ENCODE results near the gene BAZ2B. TPM values are rescaled to one million over a fixed set of nuclear protein-coding genes. Genes with fewer than 3 reads are reported as not detected.

BAZ2B gene
- polyA plus RNA-seq, 1 donor, result 52.9 TPM

DNA sequence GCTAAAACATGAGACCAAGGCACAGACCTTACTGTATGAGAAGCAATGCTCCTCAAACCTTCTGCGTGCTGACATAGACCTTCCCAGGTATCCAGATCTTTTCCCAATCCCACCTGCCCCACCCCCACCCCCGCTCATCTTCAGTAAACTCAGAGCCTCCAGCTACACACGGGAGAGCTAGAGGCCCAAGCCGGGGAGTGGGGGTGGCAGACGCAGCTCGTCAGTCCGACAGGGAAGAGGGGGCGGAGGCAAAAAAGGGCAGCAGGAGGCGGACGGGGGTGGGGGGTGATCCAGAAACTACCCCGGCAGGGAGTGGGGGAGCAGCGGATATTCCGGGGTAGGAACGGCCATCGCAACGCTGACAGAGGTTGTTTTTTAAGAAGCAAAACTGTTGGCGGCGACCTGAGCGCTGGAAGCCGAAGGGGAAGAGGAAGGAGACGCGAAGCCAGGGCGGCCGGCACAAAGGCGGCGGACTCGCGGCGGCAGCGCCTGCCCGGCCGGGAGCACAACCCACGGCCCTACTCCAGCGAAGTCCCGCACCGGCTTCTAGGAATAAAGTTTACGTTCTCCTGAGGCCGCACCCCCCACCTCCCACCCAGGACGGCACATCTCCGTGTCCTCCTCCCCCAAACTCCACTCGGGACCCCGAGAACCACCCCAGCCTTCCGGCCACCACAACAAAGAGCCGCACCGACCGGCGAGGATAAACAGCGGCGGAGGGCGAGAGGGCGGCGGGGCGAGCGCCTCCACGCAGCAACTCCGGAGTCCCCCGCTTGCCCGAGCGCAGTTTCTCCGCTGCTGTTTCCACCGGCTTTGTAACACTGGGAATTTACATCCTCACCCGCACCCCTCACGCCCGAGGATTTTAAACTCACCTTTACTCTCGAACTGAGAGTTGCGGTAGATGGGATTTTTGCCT lies 722 bp downstream of the BAZ2B start:
- Histone ChIP-seq H3K4me3 (ENCODE audit: low read length) (peak overlapping the region; percentile 96), H3K36me3 (ENCODE audit: control insufficient read depth, insufficient read depth, low read length) (no peaks in the 10 kb centered on the region), H3K27ac (ENCODE audit: low read length) (peak overlapping the region; percentile 99), H3K27me3 (ENCODE audit: control insufficient read depth, insufficient read depth, low read length) (no peaks in the 10 kb centered on the region), H3K9me3 (ENCODE audit: control insufficient read depth, low read depth, low read length) (no peaks in the 10 kb centered on the region), H3K4me1 (ENCODE audit: control insufficient read depth, insufficient read depth, low read length) (peaks cover 15% of the 10 kb centered on the region)
- 0% methylated on average over 1 of the region's 66 CpGs for WGBS (ENCODE audit: insufficient coverage, low lambda C conversion rate)
- peak; percentile 94 to 96 for DNase-seq

GRCh38 chr2:159614534-159615366 lies 1.6 kb downstream of the BAZ2B start:
- peak overlapping the region; percentile 99 for H3K27ac ChIP-seq (ENCODE audit: low read length)
- no peaks in the 10 kb centered on the region for H3K36me3 ChIP-seq (ENCODE audit: control insufficient read depth, insufficient read depth, low read length)
- WGBS (ENCODE audit: insufficient coverage, low lambda C conversion rate), result 1% methylated on average over 8 of the region's 16 CpGs
- no peaks in the 10 kb centered on the region for H3K27me3 ChIP-seq (ENCODE audit: control insufficient read depth, insufficient read depth, low read length)
- no peaks in the 10 kb centered on the region for H3K9me3 ChIP-seq (ENCODE audit: control insufficient read depth, low read depth, low read length)
- peak overlapping the region; percentile 96 for H3K4me3 ChIP-seq (ENCODE audit: low read length)
- peak; percentile 44 to 82 for DNase-seq
- H3K4me1 ChIP-seq (ENCODE audit: control insufficient read depth, insufficient read depth, low read length), result peaks cover 19% of the 10 kb centered on the region

DNA sequence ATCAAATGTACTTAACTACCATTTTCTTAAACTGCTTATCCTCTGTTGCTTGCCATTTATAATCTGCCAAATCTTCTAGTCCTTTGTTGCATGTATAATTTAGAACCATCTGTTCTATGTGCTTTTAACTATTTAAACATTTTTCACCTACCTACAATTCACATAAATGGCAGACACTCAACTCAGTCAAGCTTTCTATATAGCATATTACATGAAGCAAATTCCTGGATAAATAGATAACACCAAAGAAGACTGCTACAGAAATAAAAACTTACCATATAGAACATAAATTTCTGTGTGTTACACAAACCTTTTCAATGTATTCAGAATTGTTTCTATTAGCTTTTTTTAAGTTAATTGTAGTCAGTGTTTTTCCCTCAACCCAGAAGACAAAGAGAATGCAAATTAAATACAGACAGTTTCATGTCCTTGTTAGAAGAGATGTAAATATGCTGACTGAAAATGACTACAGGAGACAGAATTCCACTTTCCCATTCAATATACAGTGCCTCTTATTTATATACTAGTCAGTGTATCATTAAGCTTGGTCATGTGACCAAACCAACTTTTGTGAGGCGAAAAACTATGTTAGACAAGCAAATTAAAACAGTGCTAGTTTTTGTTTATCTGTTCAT lies 2.6 kb downstream of the BAZ2B start:
- H3K4me3 ChIP-seq (ENCODE audit: low read length), result peak overlapping the region; percentile 96
- no peaks in the 10 kb centered on the region for H3K9me3 ChIP-seq (ENCODE audit: control insufficient read depth, low read depth, low read length)
- peaks cover 18% of the 10 kb centered on the region for H3K4me1 ChIP-seq (ENCODE audit: control insufficient read depth, insufficient read depth, low read length)
- H3K27me3 ChIP-seq (ENCODE audit: control insufficient read depth, insufficient read depth, low read length), result no peaks in the 10 kb centered on the region
- peak overlapping the region; percentile 99 for H3K27ac ChIP-seq (ENCODE audit: low read length)
- DNase-seq, result peak in 1 of 2 donors; percentile 68
- no peaks in the 10 kb centered on the region for H3K36me3 ChIP-seq (ENCODE audit: control insufficient read depth, insufficient read depth, low read length)
- no CpG with 5 or more reads among the region's 1 CpG for WGBS (ENCODE audit: insufficient coverage, low lambda C conversion rate)

- Histone ChIP-seq H3K27me3 (ENCODE audit: control insufficient read depth, insufficient read depth, low read length) (no peaks in the 10 kb centered on the region), H3K9me3 (ENCODE audit: control insufficient read depth, low read depth, low read length) (no peaks in the 10 kb centered on the region), H3K4me1 (ENCODE audit: control insufficient read depth, insufficient read depth, low read length) (peaks cover 17% of the 10 kb centered on the region), H3K36me3 (ENCODE audit: control insufficient read depth, insufficient read depth, low read length) (no peaks in the 10 kb centered on the region), H3K4me3 (ENCODE audit: low read length) (peak overlapping the region; percentile 96), H3K27ac (ENCODE audit: low read length) (peak overlapping the region; percentile 99)
- no peak for DNase-seq
- 83% methylated on average over 1 of the region's 1 CpG for WGBS (ENCODE audit: insufficient coverage, low lambda C conversion rate)
These were observed 3.3 kb downstream of the BAZ2B start for GRCh38 chr2:159613091-159613490.

DNA sequence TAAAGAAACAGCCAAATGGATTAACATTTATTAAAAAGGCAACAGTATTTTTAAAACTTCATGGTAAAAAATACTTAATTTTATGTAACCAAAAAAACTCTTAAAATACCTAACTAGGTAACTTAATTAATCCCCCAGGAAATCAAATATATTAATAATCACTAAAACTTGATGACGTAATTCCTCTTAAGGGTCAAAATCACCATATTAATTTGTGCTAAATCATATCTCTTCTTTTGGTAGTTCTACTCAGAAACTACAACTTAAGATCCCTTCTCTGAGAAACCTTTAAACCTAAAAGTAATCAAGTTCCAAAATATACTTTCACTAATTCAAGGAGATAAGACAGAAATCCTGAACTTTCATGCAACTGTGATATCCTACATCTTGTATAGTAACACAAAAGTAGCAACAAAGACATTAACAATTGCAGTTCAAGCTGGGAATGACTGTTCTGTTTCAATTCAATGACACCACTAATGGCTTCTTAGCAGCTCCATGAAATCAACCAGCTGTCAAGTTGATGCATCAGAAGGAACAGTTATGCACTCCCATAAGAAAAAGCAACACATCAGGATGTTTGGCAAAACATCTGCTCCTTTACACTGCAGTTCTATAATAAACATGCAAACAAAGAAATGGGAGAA lies 4.0 kb downstream of the BAZ2B start:
- H3K27me3 ChIP-seq (ENCODE audit: control insufficient read depth, insufficient read depth, low read length), result no peaks in the 10 kb centered on the region
- H3K36me3 ChIP-seq (ENCODE audit: control insufficient read depth, insufficient read depth, low read length), result no peaks in the 10 kb centered on the region
- H3K4me1 ChIP-seq (ENCODE audit: control insufficient read depth, insufficient read depth, low read length), result peaks cover 11% of the 10 kb centered on the region
- peak overlapping the region; percentile 99 for H3K27ac ChIP-seq (ENCODE audit: low read length)
- 86% methylated on average over 1 of the region's 1 CpG for WGBS (ENCODE audit: insufficient coverage, low lambda C conversion rate)
- peak in 1 of 2 donors; percentile 55 for DNase-seq
- no peaks in the 10 kb centered on the region for H3K9me3 ChIP-seq (ENCODE audit: control insufficient read depth, low read depth, low read length)
- no peak overlapping the region for H3K4me3 ChIP-seq (ENCODE audit: low read length)

DNA sequence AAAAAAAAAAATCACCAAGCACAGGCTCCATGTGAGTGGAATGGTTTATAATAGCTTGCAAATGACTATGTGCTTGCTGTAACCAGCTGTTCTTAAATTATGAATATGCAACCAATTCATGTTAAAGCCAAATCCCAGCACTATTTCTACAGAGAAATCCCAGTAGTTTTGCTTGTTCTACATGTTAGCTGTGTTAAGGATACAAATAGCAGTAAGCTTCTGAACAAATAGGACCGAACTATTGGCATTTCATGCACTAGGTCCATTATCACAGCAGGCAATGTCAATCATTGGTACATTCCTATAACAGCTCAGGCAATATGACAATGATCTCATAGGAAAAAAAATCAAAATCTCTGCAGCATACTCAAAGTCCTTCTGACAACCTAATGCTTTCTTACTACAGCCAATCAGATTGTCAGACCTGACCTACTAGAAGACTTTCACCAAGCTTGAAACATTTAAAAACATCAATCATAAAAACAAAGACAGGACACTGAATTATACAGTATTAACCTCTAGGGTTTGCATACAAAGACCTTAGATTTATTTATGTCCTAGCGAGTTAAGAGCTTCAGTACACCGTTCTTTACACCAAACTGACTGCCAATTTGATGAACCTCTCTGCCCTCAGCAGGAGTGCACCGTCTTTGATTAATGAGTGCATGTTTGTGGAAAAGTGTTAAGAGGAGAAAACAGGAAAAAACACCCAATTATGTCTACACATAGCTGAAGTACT lies 6.4 kb downstream of the BAZ2B start:
- no peak overlapping the region for H3K4me3 ChIP-seq (ENCODE audit: low read length)
- no peaks in the 10 kb centered on the region for H3K36me3 ChIP-seq (ENCODE audit: control insufficient read depth, insufficient read depth, low read length)
- H3K27me3 ChIP-seq (ENCODE audit: control insufficient read depth, insufficient read depth, low read length), result no peaks in the 10 kb centered on the region
- no peaks in the 10 kb centered on the region for H3K9me3 ChIP-seq (ENCODE audit: control insufficient read depth, low read depth, low read length)
- H3K27ac ChIP-seq (ENCODE audit: low read length), result no peak overlapping the region
- WGBS (ENCODE audit: insufficient coverage, low lambda C conversion rate), result 100% methylated on average over 1 of the region's 4 CpGs
- peak in 1 of 2 donors; percentile 64 for DNase-seq
- H3K4me1 ChIP-seq (ENCODE audit: control insufficient read depth, insufficient read depth, low read length), result peaks cover 21% of the 10 kb centered on the region

DNA sequence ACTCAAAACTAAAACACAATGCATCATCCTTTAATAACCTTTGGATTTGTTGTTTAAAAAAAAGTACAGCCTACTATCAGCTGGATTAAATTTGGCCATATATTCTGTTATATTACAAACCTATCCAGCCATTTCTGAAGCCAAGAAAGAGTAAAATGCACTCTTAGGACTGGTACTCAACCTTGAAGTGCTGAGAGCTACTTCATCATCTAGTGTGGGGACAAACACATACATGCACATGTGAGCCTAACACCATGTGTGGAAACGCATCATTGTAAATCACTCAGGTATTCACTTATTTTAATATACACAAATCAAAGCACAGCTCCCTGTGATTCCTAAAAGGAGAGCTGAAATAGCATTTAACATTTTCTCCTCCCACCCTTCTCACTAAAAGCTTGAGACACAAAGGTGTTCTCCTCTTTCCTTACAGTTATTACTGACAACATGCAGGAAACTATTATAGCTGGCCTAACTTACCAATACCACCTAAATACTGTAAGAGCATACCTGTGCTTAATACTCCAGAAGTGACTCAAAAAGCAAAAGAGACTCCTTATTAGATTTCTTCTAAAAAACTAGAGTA lies 7.5 kb downstream of the BAZ2B start:
- DNase-seq, result no peak
- no peaks in the 10 kb centered on the region for H3K27me3 ChIP-seq (ENCODE audit: control insufficient read depth, insufficient read depth, low read length)
- no CpG with 5 or more reads among the region's 1 CpG for WGBS (ENCODE audit: insufficient coverage, low lambda C conversion rate)
- H3K27ac ChIP-seq (ENCODE audit: low read length), result no peak overlapping the region
- H3K4me1 ChIP-seq (ENCODE audit: control insufficient read depth, insufficient read depth, low read length), result peaks cover 21% of the 10 kb centered on the region
- no peaks in the 10 kb centered on the region for H3K9me3 ChIP-seq (ENCODE audit: control insufficient read depth, low read depth, low read length)
- H3K4me3 ChIP-seq (ENCODE audit: low read length), result no peak overlapping the region
- H3K36me3 ChIP-seq (ENCODE audit: control insufficient read depth, insufficient read depth, low read length), result no peaks in the 10 kb centered on the region

DNA sequence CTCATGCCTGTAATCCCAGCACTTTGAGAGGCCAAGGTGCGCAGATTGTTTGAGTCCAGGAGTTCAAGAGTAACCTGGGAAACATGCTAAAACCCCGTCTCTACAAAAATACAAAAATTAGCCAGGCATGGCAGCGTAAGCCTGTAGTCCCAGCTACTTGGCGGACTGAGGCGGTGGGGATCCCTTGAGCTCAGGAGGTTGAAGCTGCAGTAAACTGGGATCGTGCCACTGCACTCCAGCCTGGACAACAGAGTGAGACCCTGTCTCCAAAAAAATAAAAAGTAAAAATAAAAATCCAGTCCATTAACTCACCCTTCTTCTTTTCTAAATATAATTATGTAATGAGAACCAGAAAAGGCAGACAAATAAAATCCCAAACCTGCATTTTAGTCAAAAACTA lies 8.2 kb downstream of the BAZ2B start:
- WGBS (ENCODE audit: insufficient coverage, low lambda C conversion rate), result no CpG with 5 or more reads among the region's 6 CpGs
- no peak overlapping the region for H3K27ac ChIP-seq (ENCODE audit: low read length)
- H3K36me3 ChIP-seq (ENCODE audit: control insufficient read depth, insufficient read depth, low read length), result no peaks in the 10 kb centered on the region
- H3K4me3 ChIP-seq (ENCODE audit: low read length), result no peak overlapping the region
- no peak for DNase-seq
- no peaks in the 10 kb centered on the region for H3K27me3 ChIP-seq (ENCODE audit: control insufficient read depth, insufficient read depth, low read length)
- no peaks in the 10 kb centered on the region for H3K9me3 ChIP-seq (ENCODE audit: control insufficient read depth, low read depth, low read length)
- peaks cover 21% of the 10 kb centered on the region for H3K4me1 ChIP-seq (ENCODE audit: control insufficient read depth, insufficient read depth, low read length)

- WGBS (ENCODE audit: insufficient coverage, low lambda C conversion rate), result 25% methylated on average over 2 of the region's 2 CpGs
- H3K27ac ChIP-seq (ENCODE audit: low read length), result peak overlapping the region; percentile 40
- H3K27me3 ChIP-seq (ENCODE audit: control insufficient read depth, insufficient read depth, low read length), result no peaks in the 10 kb centered on the region
- no peaks in the 10 kb centered on the region for H3K9me3 ChIP-seq (ENCODE audit: control insufficient read depth, low read depth, low read length)
- no peak for DNase-seq
- peaks cover 15% of the 10 kb centered on the region for H3K4me1 ChIP-seq (ENCODE audit: control insufficient read depth, insufficient read depth, low read length)
- no peaks in the 10 kb centered on the region for H3K36me3 ChIP-seq (ENCODE audit: control insufficient read depth, insufficient read depth, low read length)
- H3K4me3 ChIP-seq (ENCODE audit: low read length), result no peak overlapping the region
These were observed 10.1 kb downstream of the BAZ2B start for GRCh38 chr2:159606287-159606686.
